ENCODE data around the gene FAM118A. TPM values are rescaled to one million over a fixed set of nuclear protein-coding genes. Genes with fewer than 3 reads are reported as not detected.

Gene FAM118A
- total RNA-seq, 1 experiment from 2014 or later: 21.3 TPM

- TF ChIP-seq ZNF281 (CRISPR knock-in tag; IDR thresholded peaks at IDR 0.05) (0 out of 2 replicates have a peak, but pooled peaks have one; percentile 23), TCF7 (CRISPR knock-in tag; IDR thresholded peaks at IDR 0.05; ENCODE audit: low read depth) (no peak), MLX (CRISPR knock-in tag; IDR thresholded peaks at IDR 0.05) (no peak), TP53 (CRISPR knock-in tag; IDR thresholded peaks at IDR 0.05) (no peak), USF2 (CRISPR knock-in tag; IDR thresholded peaks at IDR 0.05) (0 out of 2 replicates have a peak, but pooled peaks have one; percentile 6), MAX (CRISPR knock-in tag; IDR thresholded peaks at IDR 0.05) (0 out of 2 replicates have a peak, but pooled peaks have one; percentile 2), ZNF121 (CRISPR knock-in tag; IDR thresholded peaks at IDR 0.05) (no peak), PREB (CRISPR knock-in tag; IDR thresholded peaks at IDR 0.05; ENCODE audit: borderline replicate concordance) (no peak)
- H3K27ac Mint-ChIP-seq: no peak overlapping the region
- H3K9me3 Mint-ChIP-seq: no peaks in the 10 kb centered on the region
- ATAC-seq (peak; percentile 72), DNase-seq (ENCODE audit: low spot score) (peak; percentile 76)
- CTCF ChIA-PET: interaction anchor here (0.6 to 2.1 kb wide), 11 partner anchors 17 to 269 kb away, joined by 3 to 6 read pairs (median 4); no protein-coding TSS in a partner anchor
- no peaks in the 10 kb centered on the region for H3K36me3 Mint-ChIP-seq
- POLR2A ChIA-PET: no interaction called here
- peak overlapping the region; percentile 76 for H3K4me3 Mint-ChIP-seq
- H3K27me3 Mint-ChIP-seq (ENCODE audit: low read depth): peaks cover 58% of the 10 kb centered on the region
- H3K4me1 Mint-ChIP-seq: peaks cover 11% of the 10 kb centered on the region
Observed at GRCh38 chr22:45285263-45286058, 24.3 kb upstream of the FAM118A start.

- TF ChIP-seq NFE2L1 (CRISPR knock-in tag; IDR thresholded peaks at IDR 0.05) (no peak), USF2 (CRISPR knock-in tag; IDR thresholded peaks at IDR 0.05) (no peak), ZNF423 (CRISPR knock-in tag; IDR thresholded peaks at IDR 0.05) (no peak), IRF2 (CRISPR knock-in tag; IDR thresholded peaks at IDR 0.05; ENCODE audit: borderline replicate concordance, low read depth) (no peak), FOXK1 (CRISPR knock-in tag; IDR thresholded peaks at IDR 0.05) (no peak)
- DNase-seq (ENCODE audit: low spot score) (no peak), ATAC-seq (no peak)
- POLR2A ChIA-PET: no interaction called here
- Mint-ChIP-seq H3K4me1 (peaks cover 11% of the 10 kb centered on the region), H3K36me3 (no peaks in the 10 kb centered on the region), H3K27me3 (ENCODE audit: low read depth) (peaks cover 48% of the 10 kb centered on the region), H3K27ac (no peak overlapping the region), H3K9me3 (no peaks in the 10 kb centered on the region), H3K4me3 (no peak overlapping the region)
- CTCF ChIA-PET: interaction anchor here (1.3 to 2.1 kb wide), 2 partner anchors 111 to 175 kb away, joined by 3 to 5 read pairs; no protein-coding TSS in a partner anchor
Observed at GRCh38 chr22:45286854-45287551, 22.7 kb upstream of the FAM118A start.

Measured in WTC11 (cell line).